Endothelial cell of umbilical vein (primary cell): ENCODE data around the gene PDE7B. TPM values are rescaled to one million over a fixed set of nuclear protein-coding genes. Genes with fewer than 3 reads are reported as not detected.

Experiments
- BruUV-seq: library from RNA; stranded (reverse); fragments of 400-500 nt; replicated peaks from 2 replicates; lab custom pipeline; 2021; lab: Mats Ljungman, UMichigan
- CTCF ChIA-PET: fragments of 300-600, 350-600 bp; sonication (Branson Sonifier 250); formaldehyde crosslinking; loops from one replicate; lab custom pipeline; 2021; ENCODE audit warnings: antibody characterized with exemption, inconsistent platforms; lab: Charles Lee
- POLR2A ChIA-PET: fragments of 300-600, 350-600 bp; sonication (Branson Sonifier 250); formaldehyde crosslinking; loops from one replicate; lab custom pipeline; 2021; ENCODE audit warnings: antibody characterized with exemption, inconsistent platforms; lab: Charles Lee
- DNase-seq: peaks from one replicate; pipeline ENCODE4 v3.0.0-alpha.2; 2011; ENCODE audit warnings: low read depth, low spot score
- FAIRE-seq: peaks from 2 replicates; lab custom pipeline; 2011; peaks lifted over from hg19 to GRCh38; lab: Jason Lieb, UNC
- H2AFZ ChIP-seq: 2 replicates; pipeline ENCODE4 v1.6.0; 2012; ENCODE audit warnings: low read depth, low read length, control low read depth, inconsistent platforms
- H3K27ac ChIP-seq: 2 replicates; pipeline ENCODE4 v1.5.1; 2011; ENCODE audit warnings: low read depth, mild to moderate bottlenecking, control low read depth, low read length, moderate library complexity; ENCODE audit not compliant: insufficient read depth
- H3K27me3 ChIP-seq, 2 experiments: 2 replicates each; pipeline versions ENCODE4 v1.6.0 to v1.6.1; 2011; ENCODE audit warnings: low read length in 2 of 2, mixed read lengths in 1 of 2; ENCODE audit not compliant: control insufficient read depth in 2 of 2, insufficient read depth in 2 of 2
- H3K36me3 ChIP-seq, 2 experiments: 2 replicates in 1 of 2; 3 replicates in 1 of 2; pipeline ENCODE4 v1.5.1; 2011; ENCODE audit warnings: low read length in 2 of 2, mild to moderate bottlenecking in 1 of 2, moderate library complexity in 1 of 2; ENCODE audit not compliant: control insufficient read depth in 2 of 2, insufficient read depth in 2 of 2; ENCODE audit errors: extremely low read depth in 1 of 2
- H3K4me1 ChIP-seq: 3 replicates; pipeline ENCODE4 v1.5.1; 2011; ENCODE audit warnings: mild to moderate bottlenecking, low read length; ENCODE audit not compliant: control insufficient read depth, insufficient read depth; ENCODE audit errors: extremely low read depth
- H3K4me2 ChIP-seq: 2 replicates; pipeline ENCODE4 v1.6.1; 2011; ENCODE audit warnings: low read length, control low read depth, mixed read lengths; ENCODE audit not compliant: insufficient read depth
- H3K4me3 ChIP-seq, 3 experiments: fragments of 200-600 bp in 1 of 3; sonication (generic), shearing (Covaris generic) in 1 of 3; replicated peaks in 1 of 3; 2 replicates each; pipeline ENCODE4 v1.5.1; 2011 to 2016; ENCODE audit warnings: control low read depth in 3 of 3, low read length in 3 of 3, mild to moderate bottlenecking in 2 of 3, inconsistent platforms in 1 of 3, low read depth in 1 of 3, moderate library complexity in 1 of 3; ENCODE audit not compliant: insufficient read depth in 1 of 3
- H3K79me2 ChIP-seq: 2 replicates; pipeline ENCODE4 v1.6.0; 2012; ENCODE audit warnings: low read length, inconsistent platforms; ENCODE audit not compliant: control insufficient read depth, insufficient read depth
- H3K9ac ChIP-seq: replicated peaks from 2 replicates; pipeline ENCODE3; 2011; ENCODE audit warnings: low read length, control low read depth; ENCODE audit not compliant: insufficient read depth; ENCODE audit errors: extremely low read depth
- H3K9me1 ChIP-seq: replicated peaks from 3 replicates; pipeline ENCODE4 v1.6.0; 2011; ENCODE audit warnings: mild to moderate bottlenecking, low read length; ENCODE audit not compliant: control insufficient read depth, insufficient read depth; ENCODE audit errors: extremely low read depth
- H3K9me3 ChIP-seq: replicated peaks from 2 replicates; pipeline ENCODE4 v1.5.1; 2012; ENCODE audit warnings: low read length, inconsistent platforms; ENCODE audit not compliant: control insufficient read depth, insufficient read depth
- H4K20me1 ChIP-seq: replicated peaks from 2 replicates; pipeline ENCODE3; 2011; ENCODE audit warnings: mild to moderate bottlenecking, low read length; ENCODE audit not compliant: control insufficient read depth, insufficient read depth; ENCODE audit errors: extremely low read depth
- EZH2 ChIP-seq: IDR thresholded peaks from 2 replicates; pipeline ENCODE4 v1.6.1; 2012; ENCODE audit warnings: borderline replicate concordance, low read depth, mild to moderate bottlenecking, moderate library complexity, low read length, inconsistent platforms; ENCODE audit not compliant: severe bottlenecking
- FOS ChIP-seq: IDR thresholded peaks from 2 replicates; pipeline ENCODE4 v1.6.1; 2011; ENCODE audit warnings: mild to moderate bottlenecking, low read length, moderate library complexity, borderline replicate concordance; ENCODE audit not compliant: insufficient read depth
- GATA2 ChIP-seq: IDR thresholded peaks from 2 replicates; pipeline ENCODE4 v1.7.0; 2011; ENCODE audit warnings: low read depth, mild to moderate bottlenecking, moderate library complexity, mixed read lengths, low read length; ENCODE audit not compliant: insufficient read length, insufficient read depth
- JUN ChIP-seq: IDR thresholded peaks from 2 replicates; pipeline ENCODE4 v1.6.1; 2011; ENCODE audit warnings: borderline replicate concordance, low read depth; ENCODE audit not compliant: insufficient read length, insufficient read depth
- MYC ChIP-seq: IDR thresholded peaks from one replicate; pipeline ENCODE4 v1.6.1; 2011; ENCODE audit warnings: mild to moderate bottlenecking, low read depth, low read length
- POLR2A ChIP-seq: IDR thresholded peaks from 2 replicates; pipeline ENCODE4 v1.6.1; 2012; ENCODE audit warnings: low read depth, mild to moderate bottlenecking, control low read depth, low read length
- POLR2AphosphoS5 ChIP-seq: IDR thresholded peaks from 2 replicates; pipeline ENCODE4 v1.6.1; 2012; ENCODE audit warnings: low read depth, mild to moderate bottlenecking, control low read depth, low read length, moderate library complexity; ENCODE audit not compliant: insufficient read depth
- dilution Hi-C: fragments of 300-500 bp; cut with MboI; formaldehyde crosslinking; loops from one replicate; pipeline ENCODE4 v1.15.0; 2019; ENCODE audit warnings: low sequenced_read_pairs; ENCODE audit not compliant: extremely low pct_ligation_motif_present
- intact Hi-C: fragments of 100-400 bp; cut with micrococcal nuclease; formaldehyde crosslinking; loops from one replicate; pipeline ENCODE4 v1.10.0; 2022
- polyA plus RNA-seq, 4 experiments: library from polyadenylated mRNA; depleted of rRNA in 3 of 4; stranded (reverse) in 3 of 4; unstranded in 1 of 4; fragments of >200 nt; gene quantifications; 2 replicates each; pipeline versions ENCODE4 v1.2.1 to v1.2.3, GENCODE V29; 2011 to 2012; ENCODE audit warnings: missing spikeins in 1 of 4
- total RNA-seq: library from RNA; stranded (reverse); gene quantifications from 2 replicates; pipeline ENCODE4 v1.2.3, GENCODE V29; 2021
- TF ChIP-seq, protein P1 (sequence below): IDR thresholded peaks from 2 replicates; pipeline ENCODE4 v1.6.1; 2011; ENCODE audit not compliant: insufficient read depth, insufficient read length
- TF ChIP-seq, protein P2 (sequence below), 2 donors: IDR thresholded peaks; 1 replicate in 1 of 2; 2 replicates in 1 of 2; pipeline ENCODE4 v1.5.1; 2011; ENCODE audit warnings: low read length in 2 of 2, mild to moderate bottlenecking in 2 of 2, moderate library complexity in 2 of 2, control low read depth in 1 of 2, inconsistent platforms in 1 of 2, low read depth in 1 of 2; ENCODE audit not compliant: insufficient read depth in 1 of 2; ENCODE audit errors: extremely low read depth in 1 of 2

The PDE7B gene
- total and polyA plus RNA-seq, 2 donors (not counting 3 experiments of a cell fraction or from before 2014, with no cell fraction given), result 20.6 to 25.1 TPM

DNA sequence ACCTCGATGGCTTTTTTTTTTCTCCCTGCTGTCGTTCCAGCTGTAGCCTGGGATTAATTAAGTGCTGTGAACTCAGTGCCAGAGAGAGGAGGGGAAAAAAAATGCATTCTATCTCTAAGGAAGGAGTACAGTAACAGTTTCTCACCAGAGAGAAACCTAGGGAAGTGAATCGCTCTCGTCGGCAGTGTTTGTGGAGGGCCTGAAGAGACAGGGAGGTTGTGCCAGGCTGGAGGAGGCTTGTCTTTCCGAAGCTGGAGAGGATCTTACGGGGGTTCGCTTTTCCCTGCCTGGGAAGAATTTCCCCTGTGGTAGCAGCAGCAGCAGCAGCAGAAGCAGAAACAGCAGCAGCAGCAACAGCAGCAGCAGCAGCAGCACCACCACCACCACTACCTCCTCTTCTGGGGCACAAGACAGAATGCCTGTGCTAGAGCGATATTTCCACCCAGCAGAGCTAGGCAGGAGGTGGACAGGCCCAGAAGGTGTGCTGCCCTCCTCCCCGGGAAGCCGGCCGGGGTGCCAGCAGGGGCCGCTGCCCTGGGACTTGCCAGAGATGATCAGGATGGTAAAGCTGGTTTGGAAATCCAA is 186.5 kb downstream of the PDE7B start:
- ChIA-PET POLR2A (interaction anchor here (0.6 to 2.4 kb wide), 3 partner anchors 13 to 30 kb away, joined by 3 to 9 read pairs (median 4); no protein-coding TSS in a partner anchor), CTCF (interaction anchor here (0.7 to 3.0 kb wide), 24 partner anchors 9 to 502 kb away, joined by 3 to 16 read pairs (median 5); no protein-coding TSS in a partner anchor)
- Histone ChIP-seq H3K4me1 (peaks cover 70% of the 10 kb centered on the region), H3K4me2 (peak overlapping the region; percentile 98), H3K9ac (peak overlapping the region; percentile 94), H4K20me1 (no peaks in the 10 kb centered on the region), H3K4me3 (peak overlapping the region; percentile 53 to 97 (median 56)), H3K9me3 (no peaks in the 10 kb centered on the region), H2AFZ (peak overlapping the region; percentile 33), H3K27ac (peak overlapping the region; percentile 93), H3K9me1 (no peaks in the 10 kb centered on the region), H3K27me3 (no peaks in the 10 kb centered on the region), H3K36me3 (no peaks in the 10 kb centered on the region), H3K79me2 (peaks cover 55% of the 10 kb centered on the region)
- TSS peak; percentile 54 for BruUV-seq
- peak; percentile 33 for FAIRE-seq
- TF ChIP-seq POLR2AphosphoS5 (peak; percentile 31), GATA2 (no peak), MYC (no peak), JUN (no peak), POLR2A (no peak), FOS (no peak), EZH2 (no peak)
- TF ChIP-seq, protein P1, sequence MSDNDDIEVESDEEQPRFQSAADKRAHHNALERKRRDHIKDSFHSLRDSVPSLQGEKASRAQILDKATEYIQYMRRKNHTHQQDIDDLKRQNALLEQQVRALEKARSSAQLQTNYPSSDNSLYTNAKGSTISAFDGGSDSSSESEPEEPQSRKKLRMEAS, result no peak
- TF ChIP-seq, protein P2, sequence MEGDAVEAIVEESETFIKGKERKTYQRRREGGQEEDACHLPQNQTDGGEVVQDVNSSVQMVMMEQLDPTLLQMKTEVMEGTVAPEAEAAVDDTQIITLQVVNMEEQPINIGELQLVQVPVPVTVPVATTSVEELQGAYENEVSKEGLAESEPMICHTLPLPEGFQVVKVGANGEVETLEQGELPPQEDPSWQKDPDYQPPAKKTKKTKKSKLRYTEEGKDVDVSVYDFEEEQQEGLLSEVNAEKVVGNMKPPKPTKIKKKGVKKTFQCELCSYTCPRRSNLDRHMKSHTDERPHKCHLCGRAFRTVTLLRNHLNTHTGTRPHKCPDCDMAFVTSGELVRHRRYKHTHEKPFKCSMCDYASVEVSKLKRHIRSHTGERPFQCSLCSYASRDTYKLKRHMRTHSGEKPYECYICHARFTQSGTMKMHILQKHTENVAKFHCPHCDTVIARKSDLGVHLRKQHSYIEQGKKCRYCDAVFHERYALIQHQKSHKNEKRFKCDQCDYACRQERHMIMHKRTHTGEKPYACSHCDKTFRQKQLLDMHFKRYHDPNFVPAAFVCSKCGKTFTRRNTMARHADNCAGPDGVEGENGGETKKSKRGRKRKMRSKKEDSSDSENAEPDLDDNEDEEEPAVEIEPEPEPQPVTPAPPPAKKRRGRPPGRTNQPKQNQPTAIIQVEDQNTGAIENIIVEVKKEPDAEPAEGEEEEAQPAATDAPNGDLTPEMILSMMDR (IDR thresholded peaks at IDR 0.05; ENCODE audit: extremely low read depth in 1 of 2, insufficient read depth in 1 of 2, low read depth in 1 of 2, low read length in 2 of 2), result peak; percentile 20 to 39
- dilution Hi-C loops (no loop called here), intact Hi-C loops (loop anchor here (1.0 to 5.0 kb wide), 3 partner anchors 112 to 249 kb away; partner anchors contain the start of gene BCLAF1)
- DNase-seq, result peak; percentile 70
